HEK293 (cell line): Measurements from ENCODE around the gene ZNF799.
A peak's percentile ranks its signal among the peaks of the same experiment; 100 is the strongest.

Experiments used
- CTCF ChIA-PET: fragments of 350-600 bp; formaldehyde crosslinking; extraction: SDS; loops from one replicate; lab custom pipeline; 2021; ENCODE audit warnings: antibody characterized with exemption; lab: Yijun Ruan, JAX
- POLR2A ChIA-PET: fragments of 300-600 bp; formaldehyde crosslinking; extraction: SDS; loops from one replicate; lab custom pipeline; 2020; ENCODE audit warnings: antibody characterized with exemption, inconsistent platforms; lab: Yijun Ruan, JAX
- H3K27ac ChIP-seq: fragments of 200-500 bp; sonication (Bioruptor generic); 2 replicates; pipeline ENCODE4 v1.5.1; 2014; ENCODE audit warnings: low read depth, low read length, control low read depth, inconsistent platforms; ENCODE audit errors: extremely low read depth
- H3K36me3 ChIP-seq, 2 experiments: fragments of 200-500 bp in 1 of 2; sonication (Bioruptor generic) in 1 of 2; 1 replicate in 1 of 2; 2 replicates in 1 of 2; pipeline ENCODE4 v1.5.1; 2014 to 2017; ENCODE audit warnings: inconsistent platforms in 2 of 2, low read length in 2 of 2; ENCODE audit not compliant: control insufficient read depth in 2 of 2, insufficient read depth in 1 of 2
- H3K4me1 ChIP-seq: fragments of 200-500 bp; sonication (Bioruptor generic); 2 replicates; pipeline ENCODE4 v1.5.1; 2014; ENCODE audit warnings: mild to moderate bottlenecking, low read length, inconsistent platforms; ENCODE audit not compliant: control insufficient read depth, insufficient read depth
- H3K4me3 ChIP-seq: 2 replicates; pipeline ENCODE4 v1.5.1; 2011; ENCODE audit warnings: low read depth, mild to moderate bottlenecking, control low read depth, low read length, moderate library complexity
- H3K9me3 ChIP-seq: fragments of 200-500 bp; sonication (Bioruptor generic); 2 replicates; pipeline ENCODE4 v1.5.1; 2014; ENCODE audit warnings: low read depth, low read length, inconsistent platforms; ENCODE audit not compliant: control insufficient read depth, insufficient read depth
- AEBP2 ChIP-seq: fragments of 450-650 bp; formaldehyde crosslinking; IDR thresholded peaks from 2 replicates; pipeline ENCODE4 v1.5.1; 2016; ENCODE audit warnings: missing biosample characterization, missing genetic modification characterization, borderline replicate concordance
- BCL6B ChIP-seq: fragments of 450-650 bp; formaldehyde crosslinking; IDR thresholded peaks from 2 replicates; pipeline ENCODE4 v1.5.1; 2017; ENCODE audit warnings: missing biosample characterization, missing genetic modification characterization
- OVOL3 ChIP-seq: fragments of 450-650 bp; formaldehyde crosslinking; IDR thresholded peaks from 2 replicates; pipeline ENCODE4 v1.5.1; 2016; ENCODE audit warnings: missing biosample characterization, missing genetic modification characterization
- SP2 ChIP-seq: fragments of 450-650 bp; formaldehyde crosslinking; IDR thresholded peaks from 2 replicates; pipeline ENCODE4 v1.5.1; 2016; ENCODE audit warnings: missing biosample characterization, missing genetic modification characterization
- SP3 ChIP-seq: fragments of 450-650 bp; formaldehyde crosslinking; IDR thresholded peaks from 2 replicates; pipeline ENCODE4 v1.5.1; 2016; ENCODE audit warnings: missing biosample characterization, missing genetic modification characterization
- TRIM28 ChIP-seq: IDR thresholded peaks from 2 replicates; pipeline ENCODE4 v1.6.1; 2011; ENCODE audit warnings: low read length, control low read depth, borderline replicate concordance
- ZBTB10 ChIP-seq: fragments of 450-650 bp; formaldehyde crosslinking; IDR thresholded peaks from 2 replicates; pipeline ENCODE4 v1.5.1; 2016; ENCODE audit warnings: missing biosample characterization, missing genetic modification characterization
- ZBTB44 ChIP-seq: fragments of 450-650 bp; IDR thresholded peaks from 2 replicates; pipeline ENCODE4 v1.5.1; 2018; ENCODE audit warnings: missing biosample characterization, mild to moderate bottlenecking, missing genetic modification characterization
- ZFP69B ChIP-seq: fragments of 450-650 bp; formaldehyde crosslinking; IDR thresholded peaks from 2 replicates; pipeline ENCODE4 v1.5.1; 2016; ENCODE audit warnings: missing biosample characterization, missing genetic modification characterization
- ZNF274 ChIP-seq, 2 experiments: fragments of 200-500 bp in 1 of 2; fragments of 450-650 bp in 1 of 2; sonication (Bioruptor generic) in 1 of 2; formaldehyde crosslinking in 1 of 2; IDR thresholded peaks; 2 replicates each; pipeline versions ENCODE4 v1.5.1 to v1.6.1; 2014 to 2016; ENCODE audit warnings: borderline replicate concordance in 1 of 2, inconsistent platforms in 1 of 2, low read length in 1 of 2, missing biosample characterization in 1 of 2, missing genetic modification characterization in 1 of 2
- ZNF292 ChIP-seq: fragments of 450-650 bp; formaldehyde crosslinking; IDR thresholded peaks from 2 replicates; pipeline ENCODE4 v1.5.1; 2016; ENCODE audit warnings: low read depth, missing biosample characterization, missing genetic modification characterization, borderline replicate concordance
- ZNF354C ChIP-seq: fragments of 450-650 bp; formaldehyde crosslinking; IDR thresholded peaks from 2 replicates; pipeline ENCODE4 v1.5.1; 2016; ENCODE audit warnings: missing biosample characterization, missing genetic modification characterization, low read depth, borderline replicate concordance
- ZNF37A ChIP-seq: fragments of 450-650 bp; IDR thresholded peaks from 2 replicates; pipeline ENCODE4 v1.5.1; 2018; ENCODE audit warnings: missing biosample characterization, missing genetic modification characterization
- ZNF518A ChIP-seq: fragments of 450-650 bp; formaldehyde crosslinking; conservative IDR thresholded peaks from 2 replicates; pipeline ENCODE4 v1.5.1; 2016; ENCODE audit warnings: low read depth, missing biosample characterization, missing genetic modification characterization
- ZNF529 ChIP-seq: fragments of 450-650 bp; formaldehyde crosslinking; IDR thresholded peaks from 2 replicates; pipeline ENCODE4 v1.5.1; 2017; ENCODE audit warnings: missing genetic modification characterization, missing biosample characterization; ENCODE audit not compliant: insufficient replicate concordance
- ZNF549 ChIP-seq: fragments of 450-650 bp; IDR thresholded peaks from 2 replicates; pipeline ENCODE4 v1.5.1; 2018; ENCODE audit warnings: missing biosample characterization, missing genetic modification characterization, mild to moderate bottlenecking, inconsistent platforms, moderate library complexity
- ZNF624 ChIP-seq: fragments of 450-650 bp; formaldehyde crosslinking; IDR thresholded peaks from 2 replicates; pipeline ENCODE4 v1.5.1; 2017; ENCODE audit warnings: missing biosample characterization, missing genetic modification characterization
- ZNF701 ChIP-seq: fragments of 450-650 bp; formaldehyde crosslinking; IDR thresholded peaks from 2 replicates; pipeline ENCODE4 v1.5.1; 2016; ENCODE audit warnings: missing biosample characterization, missing genetic modification characterization
- ZNF768 ChIP-seq: fragments of 450-650 bp; formaldehyde crosslinking; IDR thresholded peaks from 2 replicates; pipeline ENCODE4 v1.5.1; 2018; ENCODE audit warnings: missing biosample characterization, mild to moderate bottlenecking, missing genetic modification characterization
- ZNF777 ChIP-seq: fragments of 450-650 bp; formaldehyde crosslinking; IDR thresholded peaks from 2 replicates; pipeline ENCODE4 v1.5.1; 2017; ENCODE audit warnings: missing biosample characterization, missing genetic modification characterization, borderline replicate concordance
- ZSCAN30 ChIP-seq: fragments of 450-650 bp; IDR thresholded peaks from 2 replicates; pipeline ENCODE4 v1.5.1; 2018; ENCODE audit warnings: missing biosample characterization, mild to moderate bottlenecking, missing genetic modification characterization, moderate library complexity

The ZNF799 gene

GRCh38 chr19:12374026-12374425 lies 27.0 kb downstream of the ZNF799 start (continued):
- TF ChIP-seq AEBP2 (no peak), ZNF529 (tag by site-specific recombination) (no peak), BCL6B (tag by site-specific recombination) (no peak), TRIM28 (no peak), ZNF701 (tag by site-specific recombination) (no peak), ZNF274 (IDR thresholded peaks at IDR 0.05; ENCODE audit: low read length) (no peak), ZNF274 (tag by site-specific recombination; IDR thresholded peaks at IDR 0.05; ENCODE audit: borderline replicate concordance) (no peak), ZNF768 (tag by site-specific recombination) (no peak), OVOL3 (tag by site-specific recombination) (no peak), ZSCAN30 (tag by site-specific recombination) (no peak), ZBTB10 (tag by site-specific recombination) (no peak), ZNF549 (tag by site-specific recombination) (no peak), ZBTB44 (tag by site-specific recombination) (no peak)

- no peaks in the 10 kb centered on the region; the same call in 1 of the 2 replicates for H3K9me3 ChIP-seq
- ChIA-PET CTCF (interaction anchor here (0.6 to 1.3 kb wide), 6 partner anchors 10 to 507 kb away, joined by 3 to 5 read pairs (median 3); partner anchors contain the start of genes ZNF20 and ZNF799), POLR2A (interaction anchor here (0.6 to 2.2 kb wide), 11 partner anchors 32 to 557 kb away, joined by 3 to 28 read pairs (median 6); partner anchors contain the start of genes ZNF136, ZNF20, ZNF443 and ZNF490)
- H3K27ac ChIP-seq = no peak within 1 kb of the TSS
- peaks cover 0 to 3% of the 10 kb centered on the region in 2 experiments; a peak in 1 of 3 replicates for H3K36me3 ChIP-seq
- H3K4me1 ChIP-seq = no peaks in the 10 kb centered on the region
- H3K4me3 ChIP-seq = peak within 1 kb of the TSS; percentile 53
- 0 out of 2 replicates have a peak, but pooled peaks have one; percentile 34 for TF ChIP-seq ZNF518A (tag by site-specific recombination)
- TF ChIP-seq TRIM28 = 0 out of 2 replicates have a peak, but pooled peaks have one; percentile 47
- 0 out of 2 replicates have a peak, but pooled peaks have one; percentile 11 for TF ChIP-seq ZNF777 (tag by site-specific recombination)
- TF ChIP-seq ZNF292 = no peak
- TF ChIP-seq ZNF37A (tag by site-specific recombination) = peak; percentile 64; the same call in 1 of the 2 replicates
- TF ChIP-seq ZFP69B (tag by site-specific recombination) = peak; percentile 89
- peak; percentile 90 for TF ChIP-seq SP2 (tag by site-specific recombination)
- no peak for TF ChIP-seq ZNF624
- no peak for TF ChIP-seq ZNF354C (tag by site-specific recombination)
- 0 out of 2 replicates have a peak, but pooled peaks have one; percentile 30 for TF ChIP-seq SP3 (tag by site-specific recombination)
Observed at GRCh38 chr19:12365236-12366162, 35.6 kb downstream of the ZNF799 start, which contains the start of gene ZNF442. Gene ZNF442, minus strand, starts transcription at chr19:12365683. Its CDS starts 2,052 bp downstream, at chr19:12363631.
